ENCODE data around the gene GP1BB.

GP1BB gene

GRCh38 chr22:19769393-19769715, 46.0 kb downstream of the GP1BB start:
- H4K20me1 ChIP-seq (ENCODE audit: insufficient read depth, low read length): peaks cover 35% of the 10 kb centered on the region
- H3K4me1 ChIP-seq (ENCODE audit: insufficient read depth, low read length): peaks cover 20% of the 10 kb centered on the region
- peaks cover 9% of the 10 kb centered on the region for H3K27me3 ChIP-seq (ENCODE audit: insufficient read depth, low read length, poor library complexity)

GRCh38 chr22:19770349-19771220, 47.2 kb downstream of the GP1BB start:
- Histone ChIP-seq H3K9me3 (ENCODE audit: insufficient read depth, low read length, severe bottlenecking) (no peaks in the 10 kb centered on the region), H3K4me1 (ENCODE audit: insufficient read depth, low read length) (peaks cover 11% of the 10 kb centered on the region), H3K4me2 (ENCODE audit: insufficient read depth, low read length) (no peak overlapping the region), H3K36me3 (ENCODE audit: insufficient read depth, low read length) (no peaks in the 10 kb centered on the region), H3K4me3 (ENCODE audit: low read depth in 1 of 2, low read length in 2 of 2) (no peak overlapping the region), H3K79me2 (ENCODE audit: insufficient read depth, low read length) (peaks cover 63% of the 10 kb centered on the region), H3K9ac (ENCODE audit: low read depth, low read length) (no peak overlapping the region), H2AFZ (ENCODE audit: low read depth, low read length) (no peak overlapping the region), H4K20me1 (ENCODE audit: insufficient read depth, low read length) (peaks cover 36% of the 10 kb centered on the region), H3K27ac (ENCODE audit: low read length) (no peak overlapping the region), H3K27me3 (ENCODE audit: insufficient read depth, low read length, poor library complexity) (peaks cover 9% of the 10 kb centered on the region)
- TF ChIP-seq EZH2 (IDR thresholded peaks at IDR 0.05; ENCODE audit: borderline replicate concordance, low read depth, low read length, severe bottlenecking) (no peak), CTCF (IDR thresholded peaks at IDR 0.05; ENCODE audit: borderline replicate concordance, extremely low read depth, low read length, poor library complexity, severe bottlenecking) (no peak)
- no peak for DNase-seq
- ATAC-seq (ENCODE audit: insufficient read depth, low read depth): no peak

More at GRCh38 chr22:19769393-19769715, 46.0 kb downstream of the GP1BB start:
- DNase-seq (no peak), ATAC-seq (ENCODE audit: insufficient read depth, low read depth) (no peak)
- no peak overlapping the region for H3K4me3 ChIP-seq (ENCODE audit: low read depth in 1 of 2, low read length in 2 of 2)
- no peak overlapping the region for H3K9ac ChIP-seq (ENCODE audit: low read depth, low read length)
- no peak overlapping the region for H3K27ac ChIP-seq (ENCODE audit: low read length)
- H3K79me2 ChIP-seq (ENCODE audit: insufficient read depth, low read length): peaks cover 63% of the 10 kb centered on the region
- no peak overlapping the region for H2AFZ ChIP-seq (ENCODE audit: low read depth, low read length)
- TF ChIP-seq CTCF (IDR thresholded peaks at IDR 0.05; ENCODE audit: borderline replicate concordance, extremely low read depth, low read length, poor library complexity, severe bottlenecking) (no peak), EZH2 (IDR thresholded peaks at IDR 0.05; ENCODE audit: borderline replicate concordance, low read depth, low read length, severe bottlenecking) (no peak)
- H3K4me2 ChIP-seq (ENCODE audit: insufficient read depth, low read length): no peak overlapping the region
- H3K9me3 ChIP-seq (ENCODE audit: insufficient read depth, low read length, severe bottlenecking): no peaks in the 10 kb centered on the region
- no peaks in the 10 kb centered on the region for H3K36me3 ChIP-seq (ENCODE audit: insufficient read depth, low read length)

GRCh38 chr22:19772422-19772672, 49.0 kb downstream of the GP1BB start:
- Histone ChIP-seq H3K4me3 (ENCODE audit: low read depth in 1 of 2, low read length in 2 of 2) (no peak overlapping the region), H3K9ac (ENCODE audit: low read depth, low read length) (no peak overlapping the region), H3K27ac (ENCODE audit: low read length) (no peak overlapping the region), H2AFZ (ENCODE audit: low read depth, low read length) (no peak overlapping the region), H3K4me1 (ENCODE audit: insufficient read depth, low read length) (peaks cover 9% of the 10 kb centered on the region), H4K20me1 (ENCODE audit: insufficient read depth, low read length) (peaks cover 49% of the 10 kb centered on the region), H3K9me3 (ENCODE audit: insufficient read depth, low read length, severe bottlenecking) (no peaks in the 10 kb centered on the region), H3K27me3 (ENCODE audit: insufficient read depth, low read length, poor library complexity) (no peaks in the 10 kb centered on the region), H3K79me2 (ENCODE audit: insufficient read depth, low read length) (peaks cover 52% of the 10 kb centered on the region), H3K4me2 (ENCODE audit: insufficient read depth, low read length) (no peak overlapping the region), H3K36me3 (ENCODE audit: insufficient read depth, low read length) (no peaks in the 10 kb centered on the region)
- TF ChIP-seq CTCF (IDR thresholded peaks at IDR 0.05; ENCODE audit: borderline replicate concordance, extremely low read depth, low read length, poor library complexity, severe bottlenecking) (no peak), EZH2 (IDR thresholded peaks at IDR 0.05; ENCODE audit: borderline replicate concordance, low read depth, low read length, severe bottlenecking) (no peak)
- DNase-seq (no peak), ATAC-seq (ENCODE audit: insufficient read depth, low read depth) (no peak)

Measured in DND-41 (cell line).